ENCODE measurements around the gene LORICRIN.

GRCh38 chr1:153212201-153212600 is 47.3 kb upstream of the LORICRIN start:
- TF ChIP-seq CTCF (IDR thresholded peaks at IDR 0.05) (no peak), POLR2AphosphoS5 (IDR thresholded peaks at IDR 0.05; ENCODE audit: low read depth, low read length) (no peak)

Measured in Panc1 (cell line).